CD4-positive, alpha-beta T cell treated with Interleukin-4 for 1 hour (primary cell): ENCODE data around the gene BLTP3A.
"Not testable (repeated sequence)": the region's sequence is repeated elsewhere in the genome, so short reads cannot be mapped to it uniquely, and the experiment has no call there.

Source experiments
- DNase-seq, 2 donors: peaks; one replicate each; pipeline ENCODE4 v3.0.0-alpha.2; 2020 to 2022

BLTP3A gene

GRCh38 chr6:34791164-34791700 lies 651 bp upstream of the BLTP3A start:
- DNase-seq: no peak

- peak; percentile 14 to 37 for DNase-seq
These were observed 970 bp downstream of the BLTP3A start for GRCh38 chr6:34792605-34793500.

- DNase-seq: no peak
These were observed 2.0 kb downstream of the BLTP3A start for GRCh38 chr6:34793877-34794276.

- no peak for DNase-seq
These were observed 4.0 kb downstream of the BLTP3A start for GRCh38 chr6:34795836-34796425.

- DNase-seq: no peak
These were observed 6.2 kb downstream of the BLTP3A start for GRCh38 chr6:34798057-34798456.

GRCh38 chr6:34799547-34799946 lies 7.7 kb downstream of the BLTP3A start:
- DNase-seq: no peak

GRCh38 chr6:34804543-34804942 lies 12.7 kb downstream of the BLTP3A start:
- DNase-seq: no peak

GRCh38 chr6:34805074-34805473 lies 13.2 kb downstream of the BLTP3A start:
- DNase-seq: not testable (repeated sequence)

GRCh38 chr6:34806738-34807453 lies 15.0 kb downstream of the BLTP3A start:
- DNase-seq: no peak

- DNase-seq: not testable (repeated sequence)
These were observed 16.6 kb downstream of the BLTP3A start for GRCh38 chr6:34808473-34808872.

- not testable (repeated sequence) for DNase-seq
These were observed 17.5 kb downstream of the BLTP3A start for GRCh38 chr6:34809419-34809818.

GRCh38 chr6:34810017-34810882 lies 18.4 kb downstream of the BLTP3A start:
- no peak for DNase-seq

- DNase-seq: no peak
These were observed 19.2 kb downstream of the BLTP3A start for GRCh38 chr6:34810936-34811632.

GRCh38 chr6:34813028-34813713 lies 21.3 kb downstream of the BLTP3A start:
- DNase-seq: no peak

- no peak for DNase-seq
These were observed 24.9 kb downstream of the BLTP3A start for GRCh38 chr6:34816635-34817301.

- no peak for DNase-seq
These were observed 25.6 kb downstream of the BLTP3A start for GRCh38 chr6:34817446-34817845.

- DNase-seq: not testable (repeated sequence)
These were observed 27.1 kb downstream of the BLTP3A start for GRCh38 chr6:34818872-34819570.

- DNase-seq: no peak
These were observed 27.9 kb downstream of the BLTP3A start for GRCh38 chr6:34819571-34820480.

- DNase-seq: no peak
These were observed 37.3 kb downstream of the BLTP3A start for GRCh38 chr6:34829137-34829536.
